CD4-positive, alpha-beta T cell treated with Interleukin-21 for 1 hour (primary cell): Measurements from ENCODE around the gene CPT1B.
A peak's percentile ranks its signal among the peaks of the same experiment; 100 is the strongest.
"Not testable (repeated sequence)": the region's sequence is repeated elsewhere in the genome, so short reads cannot be mapped to it uniquely, and the experiment has no call there.

Experiments used
- DNase-seq: peaks from one replicate; pipeline ENCODE4 v3.0.0-alpha.2; 2020

CPT1B gene

DNA sequence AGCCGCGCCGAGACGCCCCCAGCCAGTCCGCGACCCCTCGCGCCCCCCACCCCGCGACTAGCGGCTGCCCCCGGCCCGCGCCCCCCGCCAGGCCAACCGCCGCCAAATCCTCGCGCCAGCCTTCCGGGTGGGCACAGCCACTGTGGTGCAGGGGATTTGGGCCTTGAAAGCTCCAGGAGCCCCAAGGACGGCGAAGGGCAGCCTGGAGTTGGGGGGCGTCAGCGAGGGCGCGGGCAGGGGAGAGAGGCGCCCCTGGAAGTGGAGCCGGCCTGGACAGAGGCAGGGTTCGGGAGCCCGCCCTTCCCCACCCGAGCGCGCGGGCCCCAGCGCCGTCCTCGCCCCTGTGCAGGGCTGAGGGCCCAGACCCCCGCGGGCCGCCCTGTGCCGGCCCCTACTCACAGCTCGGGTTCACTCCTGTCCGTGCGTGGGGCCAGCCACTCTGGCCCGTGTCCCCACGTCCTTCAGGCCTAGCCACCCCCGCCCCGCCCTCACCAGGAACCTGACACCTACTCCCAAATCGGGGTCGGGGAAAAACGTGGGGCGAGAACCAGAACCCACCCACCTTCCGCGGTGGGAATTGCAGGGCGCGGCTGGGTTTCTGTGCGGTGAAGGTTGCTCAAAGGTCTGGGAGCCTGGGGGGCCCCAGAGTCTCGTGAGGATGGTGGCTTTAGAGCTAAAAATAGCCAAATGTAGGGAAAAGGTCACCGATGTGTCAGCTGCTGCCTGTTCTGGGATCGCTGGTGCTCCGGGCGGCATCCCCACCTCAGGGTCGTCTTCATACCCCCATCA lies at the start of gene CPT1B:
TSS of gene CPT1B (minus strand) at position 441 of the 789 bp plus-strand sequence. CDS start 512 bp downstream, outside the sequence.
- no peak for DNase-seq

DNA sequence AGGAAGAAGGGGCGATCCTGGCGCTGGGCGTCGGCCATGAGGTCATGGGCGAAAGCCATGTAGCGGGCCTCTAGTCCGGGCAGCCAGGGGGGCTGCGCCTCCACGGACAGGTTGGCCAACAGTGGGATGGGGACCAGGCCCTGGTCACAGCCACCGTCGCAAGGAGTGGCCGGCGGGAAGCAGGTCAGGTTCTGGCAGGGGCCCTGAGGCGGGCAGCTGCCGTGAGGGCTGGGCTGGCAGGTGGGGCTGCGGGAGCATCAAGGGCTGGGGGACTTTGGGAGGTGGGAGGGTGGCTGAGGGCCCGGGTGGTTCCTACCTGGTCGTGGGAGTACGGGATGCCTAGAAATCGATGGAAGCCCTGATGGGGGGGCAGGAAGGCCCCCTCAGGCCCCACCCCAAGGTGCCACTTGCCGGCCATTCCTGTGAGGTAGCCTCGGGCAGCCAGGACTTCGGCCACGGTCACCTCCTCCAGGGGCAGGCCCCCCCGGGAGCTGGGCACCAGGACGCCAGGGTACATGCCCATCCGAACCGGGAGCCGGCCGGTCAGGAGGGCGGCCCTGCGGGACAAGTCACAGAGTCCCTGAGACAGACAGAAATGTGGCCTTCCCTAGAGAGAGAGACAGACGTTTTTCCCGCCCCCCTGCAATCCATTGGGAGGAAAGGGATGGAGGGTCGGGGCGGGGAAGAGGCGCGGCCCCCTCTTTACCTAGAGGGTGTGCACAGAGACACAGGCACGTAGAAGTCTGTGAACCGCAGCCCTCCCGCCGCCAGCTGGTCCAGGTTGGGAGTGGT lies 48.8 kb upstream of the CPT1B start:
- DNase-seq: peak; percentile 19

DNA sequence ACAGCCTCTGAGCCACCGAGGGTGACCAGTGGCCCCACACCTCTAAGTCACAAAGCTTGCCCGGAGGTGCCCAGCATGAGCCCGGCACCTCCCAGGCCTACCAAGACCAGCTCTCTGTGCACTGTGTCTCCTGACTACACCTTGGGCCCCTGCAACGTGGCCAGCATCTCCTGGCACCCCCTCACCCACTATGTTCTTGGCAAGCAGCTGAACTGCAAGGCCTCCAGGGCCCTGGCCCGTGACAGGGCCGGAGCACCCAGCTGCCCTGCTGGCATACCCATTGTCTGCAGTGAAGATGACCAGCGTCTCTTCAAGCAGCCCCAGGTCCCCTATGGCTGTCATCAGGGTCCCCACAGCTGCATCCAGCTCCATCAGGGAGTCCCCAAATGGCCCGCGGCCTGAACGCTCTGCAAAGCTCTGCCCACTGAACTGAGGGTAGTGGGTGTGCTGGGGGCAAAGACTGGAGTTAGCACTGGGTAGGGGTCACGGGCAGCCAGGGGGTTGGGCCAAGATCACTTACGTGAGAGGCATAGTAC lies 48.2 kb upstream of the CPT1B start:
- no peak for DNase-seq

DNA sequence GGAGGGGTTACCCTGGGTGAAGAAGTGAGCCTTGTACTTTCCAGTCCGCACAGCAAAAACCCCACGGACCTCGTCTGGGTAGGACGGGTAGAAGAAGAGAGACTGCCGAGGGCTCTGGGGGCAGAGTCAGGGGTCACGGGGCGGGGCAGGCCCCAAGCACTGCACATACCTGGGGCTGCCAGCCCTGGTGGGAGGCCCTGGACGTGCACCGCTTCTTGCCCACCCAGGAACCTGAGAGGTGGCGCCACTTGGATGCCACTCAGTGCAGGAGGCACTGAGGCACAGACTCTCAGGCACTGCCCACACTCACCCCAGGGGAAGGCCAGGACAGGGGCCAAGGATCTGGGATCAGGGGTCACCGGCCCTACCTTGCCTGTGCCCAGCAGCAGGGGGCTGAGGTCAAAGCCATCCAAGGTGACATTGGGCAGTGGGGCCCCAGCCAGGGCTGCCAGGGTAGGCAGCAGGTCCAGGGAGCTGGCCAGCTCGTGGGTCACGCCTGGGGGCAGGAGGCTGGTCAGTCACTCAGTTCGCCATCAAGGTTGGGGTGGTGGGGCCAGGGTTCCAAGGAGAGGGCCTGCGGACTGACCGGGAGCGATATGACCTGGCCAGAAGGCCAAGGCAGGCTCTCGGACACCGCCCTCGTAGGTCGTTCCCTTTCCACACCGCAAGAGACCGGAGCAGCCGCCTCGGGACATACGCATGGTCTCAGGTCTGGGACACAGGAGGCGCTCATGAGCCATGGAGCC lies 47.5 kb upstream of the CPT1B start:
- no peak for DNase-seq

DNA sequence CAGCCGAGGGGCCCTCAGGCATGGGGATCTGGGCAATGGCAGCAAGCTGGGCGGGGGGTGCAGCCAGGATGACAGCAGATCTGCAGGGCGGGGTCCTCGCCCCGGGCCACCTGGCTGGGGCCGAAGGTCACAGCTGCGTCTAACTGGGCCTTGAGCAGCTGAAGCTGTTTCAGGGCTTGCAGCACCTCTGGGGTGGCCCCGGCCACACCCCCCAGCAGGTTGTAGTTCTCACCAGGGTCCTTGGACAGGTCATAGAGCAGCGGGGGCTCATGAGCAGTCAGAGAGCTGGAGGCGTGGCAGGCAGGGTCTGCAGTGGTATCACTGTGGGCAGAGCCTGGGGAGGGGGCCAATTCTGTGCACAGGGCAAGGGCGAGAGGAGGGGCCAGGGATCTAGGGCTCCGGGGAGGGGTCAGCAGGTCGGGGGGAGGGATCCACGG lies 46.9 kb upstream of the CPT1B start:
- no peak for DNase-seq

DNA sequence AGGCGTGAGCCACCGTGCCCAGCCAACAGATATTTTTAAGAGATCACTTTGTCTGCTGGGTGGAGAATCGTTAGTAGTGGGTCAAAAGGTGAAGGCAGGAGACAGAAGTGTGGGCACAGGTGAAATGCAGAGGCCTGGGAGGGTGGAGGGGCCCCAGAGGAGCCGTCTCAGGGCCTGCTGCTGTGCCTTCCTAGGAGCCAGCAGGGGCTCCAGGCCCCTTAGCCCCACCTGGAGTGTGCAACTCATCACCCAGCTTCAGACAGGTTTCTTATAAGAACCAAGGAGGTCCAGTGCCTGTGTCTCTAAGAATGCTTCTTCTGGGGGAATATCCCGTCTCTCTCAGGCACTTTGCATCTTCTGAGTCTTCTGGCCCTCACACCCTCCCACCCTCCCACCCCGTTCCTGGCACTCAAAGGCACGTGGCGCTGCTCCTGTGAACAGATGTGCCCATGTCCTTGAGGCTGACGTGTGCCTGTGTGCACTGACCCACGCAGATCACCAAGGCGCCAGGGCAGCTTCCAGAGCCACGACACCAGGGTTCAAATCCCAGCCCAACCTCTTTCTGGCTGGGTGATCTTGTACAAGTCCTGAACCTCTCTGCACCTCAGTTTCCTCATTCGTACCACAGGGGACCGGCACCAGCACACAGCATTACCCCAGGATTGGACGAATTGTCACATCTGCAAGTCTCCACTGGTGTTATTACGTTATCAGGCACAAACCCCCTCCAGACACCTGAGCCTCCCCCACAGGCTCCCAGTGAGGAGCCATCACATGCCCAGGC lies 46.3 kb upstream of the CPT1B start:
- no peak for DNase-seq

DNA sequence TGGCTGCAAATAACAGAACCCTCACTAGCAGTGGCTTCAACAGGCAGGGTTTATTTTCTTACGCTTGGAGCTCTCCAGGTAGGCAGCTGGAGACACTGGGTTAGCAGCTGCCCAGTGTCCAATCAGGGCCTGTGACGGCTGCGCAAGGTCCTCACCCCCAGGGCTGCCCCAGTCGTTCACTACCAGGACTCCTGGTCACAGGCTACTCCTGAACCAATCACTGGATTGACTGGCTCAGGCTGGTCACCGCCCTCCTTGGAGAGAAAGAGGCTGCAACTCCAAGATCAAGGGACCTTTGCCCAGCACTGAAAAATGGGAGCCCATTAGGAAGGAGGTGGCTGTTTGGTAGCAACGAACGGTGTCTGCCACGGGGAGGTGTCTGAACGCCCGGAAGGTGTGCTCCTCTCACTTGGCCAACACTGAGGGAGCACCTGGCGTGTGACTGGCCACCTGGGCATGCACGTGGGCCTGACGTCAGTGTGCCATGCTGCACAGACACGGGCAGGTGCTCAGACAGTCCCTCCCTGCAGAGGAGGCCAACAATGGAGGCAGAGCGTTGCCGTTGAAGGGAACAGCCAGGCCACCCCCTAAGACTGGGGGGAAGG lies 44.6 kb upstream of the CPT1B start:
- no peak for DNase-seq

DNA sequence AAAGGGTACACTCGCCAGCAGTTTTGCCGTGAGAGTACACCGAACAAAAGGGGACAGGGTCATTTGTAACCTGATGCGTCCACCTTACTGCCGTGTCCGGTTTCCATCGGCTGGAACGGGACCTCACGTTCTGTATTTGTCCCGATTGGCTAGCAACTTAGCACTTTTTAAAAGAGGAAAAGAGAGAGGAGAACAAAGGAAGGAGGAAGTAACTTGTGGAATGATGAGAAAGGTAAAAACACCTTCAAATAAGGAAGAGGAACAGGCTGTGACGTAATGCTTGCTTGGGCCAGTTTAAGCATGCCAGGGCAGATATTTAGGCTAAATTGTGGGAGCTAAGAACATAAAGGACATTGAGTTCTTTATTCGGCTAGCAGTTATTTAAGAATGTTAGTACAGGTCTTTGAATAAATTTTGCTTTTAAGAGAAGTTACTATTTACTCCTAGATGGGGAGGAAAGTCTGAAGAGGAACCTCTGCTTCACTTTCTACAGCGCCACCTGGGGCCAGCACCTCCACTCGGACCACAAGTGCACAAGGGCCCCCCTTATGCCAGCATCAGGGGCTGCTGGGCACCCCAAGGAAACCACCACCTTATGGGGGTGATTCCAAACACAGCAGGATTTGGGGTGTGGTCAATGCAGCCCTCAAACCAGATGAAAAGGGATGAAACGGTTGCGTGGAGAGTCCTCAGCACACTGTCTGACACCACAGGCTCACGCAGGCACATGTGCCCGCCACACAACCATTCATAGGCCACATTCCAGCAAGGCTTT lies 43.9 kb upstream of the CPT1B start:
- peak; percentile 46 for DNase-seq

DNA sequence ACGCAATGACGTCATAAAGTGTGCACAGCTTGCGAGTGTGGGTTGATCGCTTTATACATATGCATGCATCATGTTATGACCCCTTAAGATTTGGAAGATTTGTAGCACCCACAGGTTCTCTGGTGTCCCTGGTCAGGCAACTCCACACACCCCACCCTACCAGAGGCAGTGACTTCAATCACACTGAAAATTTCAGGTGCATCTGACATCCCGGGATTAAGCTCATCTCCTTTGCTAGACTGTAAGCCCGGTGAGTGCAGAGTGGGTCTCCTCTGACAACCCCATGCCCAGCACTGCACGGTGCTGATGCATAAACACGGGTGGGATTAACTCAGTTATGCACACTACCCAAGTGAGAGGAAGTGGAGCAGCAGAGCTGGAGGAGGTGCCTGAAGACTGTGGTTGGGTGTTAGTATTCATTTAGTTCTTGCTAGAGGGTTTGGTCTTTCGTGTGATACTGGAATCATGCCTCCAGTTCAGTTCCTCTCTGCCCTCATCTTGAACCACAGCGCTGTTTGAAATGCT lies 43.2 kb upstream of the CPT1B start:
- DNase-seq: peak; percentile 63

DNA sequence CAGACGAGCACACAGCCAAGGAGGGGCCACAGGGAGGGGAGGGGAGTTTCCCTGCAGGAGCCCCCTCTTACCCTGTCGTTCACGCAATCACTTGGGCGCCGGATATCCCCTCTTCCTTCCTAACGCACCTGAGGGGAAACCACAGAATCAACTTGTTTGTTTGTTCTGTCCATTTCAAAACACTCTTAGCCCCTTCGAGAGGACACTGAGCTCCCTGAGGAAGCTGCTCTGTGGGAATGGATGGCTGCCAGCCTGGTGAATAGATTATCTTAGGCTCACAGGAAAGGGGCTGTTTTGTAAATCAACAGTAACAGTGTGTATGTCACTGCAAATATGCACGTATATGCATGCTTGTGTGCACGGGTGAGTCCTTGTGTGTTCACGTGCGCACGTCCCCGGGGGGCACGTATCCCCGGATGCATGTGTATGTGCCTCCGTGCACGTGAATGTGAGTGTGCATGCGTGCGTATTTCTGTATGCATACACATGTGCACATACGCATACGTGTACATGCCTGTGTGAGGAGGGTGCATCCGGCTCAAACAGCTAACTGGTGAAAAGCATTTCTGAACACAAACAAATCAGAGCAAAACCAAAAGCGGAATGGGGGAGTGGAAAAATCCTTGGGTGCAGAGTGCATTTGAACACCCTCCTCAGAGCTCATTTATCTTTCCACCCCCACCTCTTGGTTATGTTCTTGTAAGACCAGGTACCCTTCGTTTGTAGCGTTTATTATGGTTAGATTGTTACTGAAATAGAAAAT lies 42.5 kb upstream of the CPT1B start:
- DNase-seq: peak; percentile 74

DNA sequence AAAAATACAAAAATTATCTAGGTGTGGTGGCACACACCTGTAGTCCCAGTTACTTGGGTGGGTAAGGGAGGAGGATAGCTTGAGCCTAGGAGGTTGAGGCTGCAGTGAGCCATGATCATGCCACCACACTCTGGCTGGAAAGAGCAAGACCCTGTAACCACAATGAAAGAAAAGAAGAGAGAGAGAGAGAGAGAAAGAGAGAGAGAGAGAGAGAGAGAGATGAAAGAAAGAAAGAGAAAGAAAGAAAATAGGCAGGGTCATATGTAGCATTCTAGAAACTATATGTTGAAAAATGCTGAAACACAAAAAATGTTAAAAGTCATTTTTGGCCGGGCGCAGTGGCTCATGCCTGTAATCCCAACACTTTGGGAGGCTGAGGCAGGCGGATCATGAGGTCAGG lies 36.1 kb upstream of the CPT1B start:
- not testable (repeated sequence) for DNase-seq

DNA sequence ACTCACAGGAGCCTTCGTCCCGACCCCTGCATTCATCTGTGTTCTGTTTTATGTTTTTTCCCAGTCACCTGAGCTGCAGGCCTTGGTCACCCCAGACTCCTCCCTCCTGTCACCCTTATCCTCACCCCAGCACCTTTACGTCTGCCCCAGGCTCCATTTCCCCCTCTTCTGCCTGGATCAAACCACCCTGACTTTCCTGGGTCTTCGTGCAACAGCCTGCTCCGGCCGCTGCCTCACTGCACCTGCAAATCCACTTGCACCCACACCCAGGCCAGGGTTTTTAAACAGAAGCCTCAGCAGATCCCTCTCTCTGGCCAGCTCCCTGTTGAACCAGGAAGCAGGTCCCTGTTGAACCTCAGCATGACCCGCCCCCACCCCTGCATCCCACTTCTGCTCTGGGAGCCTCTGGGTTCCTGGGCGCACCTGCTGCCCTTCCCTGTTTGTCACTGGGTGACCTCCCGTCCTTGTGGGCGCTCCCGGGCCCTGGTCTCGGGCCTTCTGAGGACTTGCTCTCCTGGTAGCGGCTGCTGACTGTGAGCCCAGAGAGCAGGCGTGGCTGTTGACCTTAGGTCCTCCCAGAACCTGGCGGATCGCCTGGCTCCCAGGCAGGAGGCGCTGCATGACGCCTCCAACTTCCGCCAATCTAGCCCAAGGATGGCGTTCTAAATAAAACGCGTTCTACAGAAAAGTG lies 35.2 kb upstream of the CPT1B start:
- no peak for DNase-seq

DNA sequence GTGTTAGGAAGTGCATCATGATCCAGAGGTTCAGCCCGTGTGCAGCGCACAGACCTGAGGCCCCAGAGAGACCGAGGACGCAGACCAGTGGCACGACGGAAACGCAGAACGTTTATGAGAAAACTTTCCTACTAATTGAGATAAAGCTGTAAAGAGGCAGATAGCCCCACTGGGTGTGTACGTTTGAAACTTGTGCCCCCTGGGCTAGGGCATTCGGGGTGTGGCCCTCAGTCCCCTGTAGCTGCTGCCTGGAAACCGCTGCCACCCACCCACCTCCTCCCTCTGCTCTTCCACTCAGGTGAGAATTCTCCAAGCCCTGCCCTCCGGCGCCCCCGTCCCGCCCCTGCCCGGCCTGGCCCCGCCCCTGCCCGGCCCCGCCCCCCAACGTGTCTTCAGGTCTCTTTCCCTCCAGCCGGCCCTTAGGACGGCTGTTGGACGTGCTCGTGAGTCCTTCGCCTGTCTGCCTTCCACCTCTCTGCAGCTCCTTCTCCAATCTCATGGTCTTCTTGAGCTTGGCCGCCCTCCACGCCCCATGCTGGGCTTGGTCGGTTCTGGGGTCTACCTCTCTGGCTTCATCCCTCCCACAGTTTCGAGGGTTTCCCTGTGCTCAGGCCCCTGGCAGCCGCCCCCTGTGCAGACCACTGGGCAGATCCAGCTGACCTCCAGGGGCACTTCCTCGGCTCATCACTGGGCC lies 34.4 kb upstream of the CPT1B start:
- DNase-seq: peak; percentile 13

DNA sequence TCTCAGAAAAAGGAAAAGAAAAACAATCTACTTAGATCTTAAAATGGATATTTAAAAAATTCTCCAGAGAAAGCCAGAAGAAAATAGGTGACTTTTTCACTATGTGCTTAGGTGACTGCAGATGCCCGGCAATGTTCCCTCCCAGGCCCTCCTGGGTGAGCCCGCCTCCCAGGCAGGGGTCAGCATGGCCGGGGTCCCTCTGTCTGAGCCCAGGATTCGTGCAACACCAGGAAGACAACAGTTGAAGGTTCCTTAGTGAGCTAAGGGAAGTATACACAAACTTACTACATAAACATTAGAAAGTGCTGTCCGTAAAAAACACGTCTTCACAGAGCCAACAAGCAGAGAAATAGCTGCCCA lies 33.9 kb upstream of the CPT1B start:
- no peak for DNase-seq

DNA sequence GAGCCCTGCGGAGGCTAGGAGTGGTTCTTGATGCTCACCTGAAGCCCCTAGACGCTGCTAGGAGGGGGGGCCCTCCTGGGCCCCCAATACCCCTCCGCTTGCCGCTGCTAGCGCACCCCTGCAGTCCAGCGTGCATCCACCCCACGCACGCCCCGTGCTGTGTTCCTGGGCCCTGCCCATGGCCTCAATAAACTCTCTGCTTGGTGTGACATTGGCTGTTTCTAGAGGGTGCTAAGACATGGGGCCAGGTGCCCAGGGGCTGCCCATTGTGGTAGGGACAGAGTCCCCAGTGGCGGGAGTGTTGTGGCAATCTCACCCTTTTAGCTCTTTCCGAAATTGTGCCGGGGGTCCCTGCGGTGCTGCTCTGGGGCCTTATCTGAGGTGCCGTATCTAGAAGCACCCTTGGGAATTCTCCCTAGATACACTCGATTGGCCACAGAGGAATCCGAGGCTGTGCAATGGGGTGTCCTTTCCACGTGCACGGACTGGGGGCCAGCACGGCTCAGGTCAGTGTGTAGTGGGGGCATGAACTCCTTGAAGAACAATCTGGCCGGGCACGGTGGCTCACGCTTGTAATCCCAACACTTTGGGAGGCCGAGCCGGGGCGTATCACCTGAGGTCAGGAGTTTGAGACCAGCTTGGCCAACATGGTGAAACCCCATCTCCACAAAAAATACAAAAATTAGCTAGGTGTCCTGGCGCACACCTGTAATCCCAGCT lies 33.3 kb upstream of the CPT1B start:
- no peak for DNase-seq

DNA sequence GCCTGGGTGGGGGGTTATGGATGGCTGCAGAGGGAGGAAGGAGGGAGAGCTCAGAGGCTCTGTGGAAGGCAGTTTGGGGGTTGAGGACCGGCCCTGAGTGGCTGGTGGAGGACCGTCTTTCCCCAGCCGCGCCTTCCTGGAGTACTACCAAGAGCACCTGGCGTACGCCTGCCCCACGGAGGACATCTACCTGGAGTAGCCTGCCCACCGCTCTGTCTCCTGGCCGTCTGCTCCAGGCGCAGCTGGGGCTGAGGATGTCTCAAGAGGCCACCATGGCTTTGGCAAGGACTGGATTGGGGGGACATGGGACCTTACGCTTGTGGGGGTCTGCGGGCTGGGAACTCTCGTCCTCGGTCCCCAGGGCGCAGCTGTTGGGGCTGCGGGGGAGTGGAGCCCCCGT lies 32.4 kb upstream of the CPT1B start:
- no peak for DNase-seq

DNA sequence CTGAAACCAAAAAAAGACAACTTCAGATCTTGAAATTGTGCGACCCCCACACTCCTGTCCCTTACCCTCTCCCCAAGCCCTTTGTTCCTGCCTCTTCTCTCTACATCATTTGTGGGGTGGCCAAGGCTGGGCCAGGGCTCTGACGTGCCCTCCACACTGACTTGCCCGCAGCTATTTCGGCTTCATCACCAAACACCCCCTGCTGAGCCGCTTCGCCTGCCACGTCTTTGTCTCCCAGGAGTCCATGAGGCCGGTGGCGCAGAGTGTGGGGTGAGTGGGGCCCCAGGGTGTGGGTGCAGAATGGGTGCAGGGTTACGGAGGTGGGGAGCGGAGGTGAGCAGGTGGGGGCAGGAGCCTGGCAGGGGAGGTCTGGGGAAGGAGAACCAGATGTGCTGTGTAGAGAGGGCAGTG lies 31.8 kb upstream of the CPT1B start:
- no peak for DNase-seq

DNA sequence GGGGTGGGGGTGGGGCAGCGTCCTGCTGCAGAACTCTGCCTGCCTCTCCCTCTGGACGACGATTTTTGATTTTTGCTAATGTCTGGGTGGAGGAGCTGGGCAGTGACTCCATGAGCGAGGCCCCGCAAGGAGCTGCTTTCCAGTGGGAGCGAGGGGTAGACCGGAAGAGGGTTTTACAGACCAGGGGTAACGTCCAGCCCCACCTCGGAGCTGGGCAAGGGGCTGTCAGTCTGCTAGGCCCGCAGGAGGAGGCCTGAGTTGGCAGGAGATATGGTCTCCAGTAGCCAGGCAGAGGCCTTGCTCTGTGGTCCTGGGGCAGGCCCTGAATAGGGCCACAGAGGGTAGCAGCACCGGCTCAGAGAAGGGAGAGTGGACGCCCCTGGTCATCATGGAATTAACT lies 31.4 kb upstream of the CPT1B start:
- DNase-seq: no peak
